Keratinocyte (primary cell): Measurements from ENCODE around the gene ITGB3.

ENCODE experiments used
- CTCF ChIP-seq, 3 experiments: IDR thresholded peaks in 1 of 3; conservative IDR thresholded peaks in 1 of 3; optimal IDR thresholded peaks in 1 of 3; 2 replicates in 2 of 3; 3 replicates in 1 of 3; pipeline versions ENCODE3 to v1.5.1; 2011; ENCODE audit warnings: low read length in 3 of 3, mild to moderate bottlenecking in 3 of 3, moderate library complexity in 2 of 3, control low read depth in 1 of 3, inconsistent platforms in 1 of 3; ENCODE audit not compliant: insufficient read depth in 2 of 3; ENCODE audit errors: extremely low read depth in 1 of 3
- EZH2 ChIP-seq: IDR thresholded peaks from one replicate; pipeline ENCODE4 v1.6.1; 2012; ENCODE audit warnings: inconsistent platforms, mild to moderate bottlenecking, low read length, moderate library complexity

- no peak for TF ChIP-seq EZH2
- no peak for TF ChIP-seq CTCF (optimal IDR thresholded peaks at IDR 0.05 in 1 of 3, IDR thresholded peaks at IDR 0.05 in 1 of 3, conservative IDR thresholded peaks at IDR 0.05 in 1 of 3; ENCODE audit: extremely low read depth in 1 of 3, insufficient read depth in 2 of 3, low read length in 3 of 3)
Observed at GRCh38 chr17:47265983-47266541, 12.4 kb downstream of the ITGB3 start.
